GM23248 (cell line): ENCODE data around the gene AGAP2.

Experiments used
- EZH2 ChIP-seq: fragments of 200-600 bp; sonication (generic); IDR thresholded peaks from 2 replicates; pipeline ENCODE4 v1.6.1; 2018; ENCODE audit warnings: antibody characterized with exemption, mild to moderate bottlenecking; ENCODE audit not compliant: insufficient read depth, poor library complexity, severe bottlenecking
- EZH2phosphoT487 ChIP-seq: fragments of 200-600 bp; sonication (generic); IDR thresholded peaks from 2 replicates; pipeline ENCODE4 v1.6.1; 2018; ENCODE audit warnings: antibody characterized with exemption, moderate library complexity, mild to moderate bottlenecking, low read depth; ENCODE audit not compliant: insufficient read depth

GRCh38 chr12:57715786-57716185 is 22.8 kb downstream of the AGAP2 start:
- TF ChIP-seq EZH2, result no peak
- TF ChIP-seq EZH2phosphoT487, result no peak
